Stimulated activated CD4-positive, alpha-beta T cell treated with anti-CD3 and anti-CD28 coated beads, TNF-alpha, amount 100 ng/mL, for 4 hours (primary cell): ENCODE data around the gene G6PC1.

ENCODE experiments used
- DNase-seq, 3 experiments: peaks; one replicate each; pipeline ENCODE4 v3.0.0-alpha.2; 2020; ENCODE audit warnings: low read depth in 3 of 3

Gene G6PC1

DNA sequence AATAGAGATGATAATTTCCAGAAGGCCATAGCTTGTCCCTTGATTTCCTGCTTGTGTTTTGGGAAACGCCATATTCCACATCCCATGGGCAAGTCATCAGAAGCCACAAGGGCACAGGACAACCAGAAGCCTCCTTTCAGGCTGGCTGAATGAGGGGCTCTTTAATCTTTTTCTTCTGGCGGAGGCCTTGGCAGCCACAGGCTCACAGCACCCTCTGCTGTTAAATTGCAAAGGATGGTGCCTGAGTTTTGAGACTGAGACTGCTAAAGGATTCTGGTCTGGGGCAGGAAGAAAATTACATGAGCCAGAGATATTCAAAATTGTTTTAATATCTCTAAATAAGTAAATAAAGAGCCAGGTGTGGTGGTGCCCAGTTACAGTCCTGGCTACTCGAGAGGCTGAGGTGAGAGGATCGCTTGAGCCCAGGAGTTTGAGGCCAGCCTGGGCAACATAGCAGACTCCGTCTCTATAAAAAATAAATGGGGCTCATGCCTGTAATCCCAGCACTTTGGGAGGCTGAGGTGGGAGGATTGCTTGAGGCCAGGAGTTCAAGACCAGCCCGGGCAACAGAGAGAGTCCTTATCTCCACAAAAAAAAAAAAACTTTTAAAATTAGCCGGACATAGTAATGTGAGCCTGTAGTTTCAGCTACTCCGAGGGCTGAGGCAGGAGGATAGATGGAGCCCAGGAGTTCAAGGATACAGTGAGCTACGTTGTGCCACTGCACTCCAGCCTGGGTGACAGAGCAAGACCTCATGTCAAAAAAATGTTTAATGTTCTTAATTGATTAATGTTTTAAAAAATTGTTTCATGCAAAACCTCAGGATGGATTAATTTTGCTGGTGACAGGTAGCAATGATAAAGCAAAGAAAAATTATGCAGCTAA lies 37.4 kb downstream of the G6PC1 start:
- DNase-seq: no peak

DNA sequence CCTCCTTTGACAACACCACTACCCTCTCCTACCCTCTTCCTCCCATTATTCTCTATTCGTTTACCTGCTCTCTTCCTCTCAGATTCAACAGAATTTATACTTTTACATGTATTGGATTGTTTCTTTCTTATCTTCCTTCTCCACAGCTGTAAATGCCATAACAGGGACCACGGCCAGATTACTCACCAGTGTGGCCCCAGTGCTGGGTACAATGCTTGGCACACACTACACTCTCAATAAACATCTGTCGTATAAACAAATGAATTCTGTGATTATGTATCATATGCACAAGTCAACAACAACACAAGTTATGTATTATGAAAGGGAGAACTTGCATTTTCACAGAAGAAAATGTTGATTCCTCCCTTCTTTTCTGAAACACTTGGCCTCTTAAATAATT lies 43.6 kb downstream of the G6PC1 start:
- DNase-seq: no peak

- no peak for DNase-seq
Measured at GRCh38 chr17:42946812-42947211, 46.2 kb downstream of the G6PC1 start.

DNA sequence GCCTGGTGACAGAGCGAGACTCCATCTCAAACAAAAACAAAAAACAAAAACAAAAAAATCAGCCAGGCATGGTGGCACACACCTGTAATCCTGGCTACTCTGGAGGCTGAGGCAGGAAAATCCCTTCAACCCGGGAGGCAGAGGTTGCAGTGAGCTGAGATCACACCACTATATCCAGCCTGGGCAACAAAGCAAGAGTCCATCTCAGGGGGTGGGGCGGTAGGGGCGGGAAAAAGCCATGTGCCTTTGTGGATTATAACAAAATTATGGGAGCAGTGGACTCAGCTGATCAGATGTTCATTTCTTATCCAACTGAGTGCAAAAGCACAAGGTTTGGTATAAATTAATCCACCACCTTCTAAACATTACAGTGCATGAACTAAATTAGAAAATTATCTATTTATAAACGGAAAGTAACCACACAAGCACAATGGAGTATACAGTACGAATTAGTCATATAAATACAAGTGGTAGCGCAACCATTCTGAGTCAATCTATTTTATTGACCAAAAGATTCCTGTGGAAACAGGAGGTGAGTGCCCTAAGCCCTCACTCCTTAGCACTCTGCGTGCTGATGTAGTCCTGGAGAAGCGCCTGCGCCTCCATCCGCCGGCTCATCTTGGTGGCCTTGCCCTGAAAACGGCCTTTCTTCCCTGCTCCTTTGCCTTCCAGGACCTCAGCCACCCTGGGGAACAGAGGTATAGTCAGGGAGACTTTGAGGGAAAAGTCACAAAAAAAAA lies 49.6 kb downstream of the G6PC1 start:
- DNase-seq: no peak
